ENCODE measurements around the gene OR5L2.
"Not testable (repeated sequence)": the region's sequence is repeated elsewhere in the genome, so short reads cannot be mapped to it uniquely, and the experiment has no call there.

Gene OR5L2

DNA sequence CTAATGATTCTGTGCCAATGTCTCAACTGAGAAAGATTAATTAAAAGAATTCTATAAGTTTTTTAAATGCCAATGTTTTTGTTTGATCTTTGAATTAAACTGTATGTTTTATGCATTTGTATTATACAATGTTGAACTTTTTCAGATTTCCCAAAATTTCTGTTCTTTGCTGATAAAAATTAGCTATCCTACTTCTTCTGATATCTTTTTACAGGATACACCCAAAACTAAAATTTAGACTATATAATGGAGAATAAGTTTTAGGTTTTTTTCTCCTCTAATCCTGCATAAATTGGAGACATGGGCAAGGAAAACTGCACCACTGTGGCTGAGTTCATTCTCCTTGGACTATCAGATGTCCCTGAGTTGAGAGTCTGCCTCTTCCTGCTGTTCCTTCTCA lies at the start of gene OR5L2:
Gene OR5L2 (plus strand): TSS at position 301 of the 400 bp plus-strand sequence. CDS start 0 bp downstream, at position 301.
- DNase-seq (ENCODE audit: low spot score), result no peak

DNA sequence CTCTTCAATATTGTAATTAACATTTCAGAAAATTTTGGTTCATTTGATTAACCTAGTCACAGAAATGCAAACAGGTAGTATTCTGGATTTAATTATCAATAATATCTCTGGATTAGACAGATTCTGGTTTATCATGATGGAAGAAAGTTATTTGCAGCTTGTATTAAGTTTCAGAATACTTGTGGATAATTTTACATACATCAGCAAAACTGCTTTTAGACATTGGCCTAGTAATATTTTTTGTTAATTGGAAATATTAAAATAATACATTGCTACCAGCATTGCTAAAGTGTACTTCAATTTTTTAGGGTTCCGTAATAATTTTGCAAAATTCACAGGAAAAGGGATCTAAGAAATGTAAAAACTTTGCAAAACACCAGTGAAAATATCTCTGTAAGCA lies 35.4 kb upstream of the OR5L2 start:
- DNase-seq (ENCODE audit: low spot score), result no peak

DNA sequence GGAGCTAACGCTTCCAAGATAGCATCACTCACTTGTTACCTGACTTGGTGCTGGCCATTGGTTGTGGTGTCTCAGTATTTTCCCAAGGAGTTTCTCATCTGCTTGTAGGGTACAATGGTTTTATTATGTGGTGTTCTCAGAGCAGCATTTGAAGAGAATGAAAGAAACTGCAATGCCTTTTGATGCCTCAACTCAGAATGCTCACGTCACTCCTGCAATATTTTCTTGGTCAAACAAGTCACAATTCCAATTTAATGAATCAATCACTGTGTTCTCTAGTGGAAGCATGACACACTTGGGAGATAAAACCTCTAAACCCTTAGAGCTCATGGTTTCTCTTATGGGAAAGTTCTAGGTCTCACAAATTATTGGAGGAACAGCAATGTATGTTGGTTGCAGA lies 33.7 kb upstream of the OR5L2 start:
- no peak for DNase-seq (ENCODE audit: low spot score)

DNA sequence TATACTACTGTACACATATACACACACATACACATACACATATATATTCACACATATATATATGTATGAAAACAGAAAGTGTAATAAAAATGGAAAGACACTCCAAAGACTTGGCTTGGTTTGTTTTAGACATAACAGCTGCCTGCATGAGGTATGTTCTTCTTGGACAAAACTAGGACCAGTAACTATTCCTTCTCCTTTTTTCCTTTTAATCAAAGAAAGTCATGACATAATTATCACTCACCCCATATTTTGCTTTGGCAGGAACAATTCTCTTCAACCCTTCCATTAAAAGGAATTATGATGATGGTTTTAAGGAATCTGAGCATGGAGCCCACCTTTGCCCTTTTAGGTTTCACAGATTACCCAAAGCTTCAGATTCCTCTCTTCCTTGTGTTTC lies 31.8 kb upstream of the OR5L2 start, which contains the start of gene OR5D14:
Gene OR5D14 (plus strand): TSS at position 301 of the 400 bp plus-strand sequence. CDS start 0 bp downstream, at position 301.
- DNase-seq (ENCODE audit: low spot score), result no peak

DNA sequence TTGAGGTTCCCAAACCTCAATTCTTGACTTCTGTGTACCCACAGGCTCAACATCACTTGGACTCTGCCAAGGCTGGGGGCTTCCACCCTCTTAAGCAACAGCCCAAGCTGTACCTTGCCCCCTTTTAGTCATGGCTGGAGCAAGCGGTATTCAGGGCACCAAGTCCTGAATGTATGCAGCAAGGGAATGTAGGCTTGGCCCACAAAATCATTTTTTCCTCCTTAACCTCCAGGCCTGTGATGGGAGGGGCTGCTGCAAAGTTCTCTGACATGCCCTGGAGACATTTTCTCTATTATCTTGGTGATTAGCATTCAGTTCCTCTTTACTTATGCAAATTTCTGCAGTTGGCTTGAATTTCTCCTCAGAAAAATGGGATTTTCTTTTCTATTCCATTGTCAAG lies 20.8 kb upstream of the OR5L2 start:
- DNase-seq (ENCODE audit: low spot score), result no peak

DNA sequence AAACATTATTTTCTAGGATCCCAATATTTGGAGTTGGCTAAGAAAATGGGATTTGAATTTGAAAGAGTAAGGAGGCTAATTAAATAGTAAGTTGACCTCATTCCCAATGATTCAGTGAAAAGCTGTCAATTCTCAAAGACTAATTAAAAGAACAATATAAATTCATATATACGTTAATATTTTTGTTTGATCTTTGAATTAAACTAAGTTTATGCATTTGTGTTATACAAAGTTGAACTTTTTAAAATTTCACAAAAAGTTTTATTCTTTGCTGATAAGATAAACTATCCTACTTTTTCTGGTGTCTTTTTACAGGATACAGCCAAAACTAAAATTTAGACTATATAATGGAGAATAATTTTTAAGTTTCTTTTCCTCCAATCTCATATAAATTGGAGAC lies 16.0 kb upstream of the OR5L2 start, which contains the start of gene OR5L1:
Gene OR5L1 (plus strand): TSS at position 301 of the 400 bp plus-strand sequence. CDS start 100 bp downstream, outside the sequence.
- no peak for DNase-seq (ENCODE audit: low spot score)

DNA sequence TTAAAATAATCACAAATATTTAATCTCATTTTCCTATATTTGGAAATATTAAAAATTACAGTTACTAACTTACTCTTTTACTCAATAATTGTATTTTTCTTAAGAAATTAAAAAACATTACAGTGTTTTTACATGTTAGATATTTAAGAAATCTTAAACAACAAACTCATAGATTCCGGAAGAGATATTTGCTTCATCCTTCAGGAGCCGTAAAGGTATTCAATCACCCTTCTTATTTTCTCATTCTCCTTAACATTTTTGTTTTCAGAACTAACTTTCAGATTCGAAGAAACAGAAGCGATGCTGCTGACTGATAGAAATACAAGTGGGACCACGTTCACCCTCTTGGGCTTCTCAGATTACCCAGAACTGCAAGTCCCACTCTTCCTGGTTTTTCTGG lies 7.7 kb upstream of the OR5L2 start, which contains the start of gene OR5D18:
Gene OR5D18 (plus strand): TSS at position 301 of the 400 bp plus-strand sequence. CDS start 0 bp downstream, at position 301.
- DNase-seq (ENCODE audit: low spot score), result no peak

DNA sequence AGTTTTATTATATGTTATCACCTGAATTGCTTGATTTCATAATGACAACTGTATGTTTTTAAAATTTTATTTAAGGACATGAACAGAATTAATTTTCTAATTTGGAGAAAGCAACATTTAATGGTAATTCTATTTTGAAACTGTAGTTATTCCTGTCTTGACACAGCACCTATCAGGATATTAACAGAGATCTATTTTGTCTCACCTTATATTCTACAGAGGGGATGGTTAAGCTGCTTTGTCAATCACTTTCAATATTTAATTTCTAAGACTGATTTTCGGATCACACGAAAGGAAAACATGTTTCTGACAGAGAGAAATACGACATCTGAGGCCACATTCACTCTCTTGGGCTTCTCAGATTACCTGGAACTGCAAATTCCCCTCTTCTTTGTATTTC lies 11.4 kb downstream of the OR5L2 start, which contains the start of gene OR5D16:
Gene OR5D16 (plus strand): TSS at position 301 of the 400 bp plus-strand sequence. CDS start 0 bp downstream, at position 301.
- no peak for DNase-seq (ENCODE audit: low spot score)

DNA sequence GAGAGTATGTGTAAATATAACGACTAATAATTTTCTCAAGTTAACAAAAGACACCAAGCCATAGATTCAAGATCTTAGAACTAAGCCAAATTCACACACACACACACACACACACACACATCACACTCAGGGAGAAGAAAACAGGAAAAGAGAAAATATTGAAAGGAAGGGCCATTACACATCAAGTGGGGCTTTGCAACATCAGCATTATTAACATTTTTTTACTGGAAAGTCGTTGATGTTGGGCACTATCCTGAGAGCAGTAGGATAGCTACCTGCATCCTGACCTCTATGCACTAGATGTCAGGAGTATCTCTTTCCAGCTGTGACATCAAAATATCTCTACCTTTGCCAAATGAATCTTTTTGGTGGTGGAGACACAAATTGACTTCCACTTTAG lies 20.4 kb downstream of the OR5L2 start:
- no peak for DNase-seq (ENCODE audit: low spot score)

DNA sequence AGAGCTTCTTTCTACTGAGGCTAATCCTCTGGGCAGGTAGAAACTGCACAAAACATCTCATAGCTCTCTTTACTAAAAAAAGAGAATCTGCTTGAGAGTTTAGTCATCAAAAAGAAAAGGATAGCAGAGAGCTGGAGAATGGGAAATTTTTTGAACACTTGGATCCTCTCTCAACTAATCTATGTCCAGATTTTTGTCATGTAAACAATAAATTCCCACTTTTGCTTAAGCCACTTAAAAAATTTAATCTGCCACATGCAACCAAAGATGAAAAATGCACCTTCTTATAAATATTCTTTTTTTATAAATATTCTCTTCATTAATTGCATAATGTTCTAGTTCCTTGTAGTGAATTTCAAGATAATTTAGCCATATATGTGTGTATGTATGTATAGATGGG lies 22.0 kb downstream of the OR5L2 start:
- no peak for DNase-seq (ENCODE audit: low spot score)

DNA sequence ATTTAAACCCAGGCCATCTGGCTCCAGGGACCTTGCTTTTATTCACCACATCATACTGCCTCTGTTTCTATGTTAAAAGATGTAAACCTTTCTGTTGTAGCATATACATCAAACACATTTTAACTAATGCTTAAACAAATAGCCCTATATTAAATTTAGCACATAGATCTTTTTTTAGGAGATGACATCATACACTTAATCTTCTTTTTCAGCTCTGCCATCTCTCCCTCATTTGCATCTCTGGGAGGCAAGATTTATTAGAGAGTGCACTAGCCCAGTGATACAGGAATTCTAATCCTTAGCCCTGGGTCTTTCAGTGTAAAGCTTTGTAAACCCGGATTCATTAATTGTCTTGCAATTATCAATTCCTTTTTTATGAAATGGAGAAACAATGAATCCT lies 25.1 kb downstream of the OR5L2 start:
- no peak for DNase-seq (ENCODE audit: low spot score)

DNA sequence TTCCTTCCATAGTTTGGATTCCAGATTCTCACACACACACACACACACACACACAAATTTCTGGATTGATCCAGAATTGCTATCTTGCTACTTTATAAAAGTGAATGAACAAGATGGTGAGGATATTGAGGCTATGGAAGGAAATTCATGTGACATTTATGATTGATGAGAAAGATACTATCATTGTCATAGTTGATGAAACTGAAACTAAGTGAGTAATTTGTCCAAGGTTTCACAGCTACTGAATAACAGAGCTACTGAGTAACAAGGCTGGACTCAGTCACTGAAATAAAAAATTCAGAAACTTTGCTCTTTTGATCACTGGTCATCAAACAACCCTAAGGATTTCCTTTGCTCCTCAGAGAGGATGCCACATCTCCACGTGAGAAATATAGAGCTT lies 27.7 kb downstream of the OR5L2 start:
- DNase-seq (ENCODE audit: low spot score), result no peak

DNA sequence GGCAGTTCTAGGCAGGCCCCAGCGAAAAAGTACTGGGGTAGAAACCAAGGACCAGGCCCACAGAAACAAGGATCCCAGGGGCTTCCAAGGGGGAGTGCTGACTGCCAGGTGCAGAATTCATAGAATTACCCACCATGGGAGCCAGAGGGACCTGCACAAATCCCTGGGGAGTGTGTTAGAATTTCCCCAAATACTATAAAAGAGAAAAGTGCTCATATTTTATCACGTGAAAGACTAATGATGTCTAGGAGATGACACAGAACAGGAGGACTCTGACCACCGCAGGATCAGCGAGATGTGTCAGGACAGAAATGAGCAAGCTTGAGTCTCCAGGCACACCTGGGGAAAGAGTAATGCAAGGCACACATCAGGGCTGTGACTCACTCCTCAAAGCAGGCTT lies 40.3 kb downstream of the OR5L2 start:
- not testable (repeated sequence) for DNase-seq (ENCODE audit: low spot score)

DNA sequence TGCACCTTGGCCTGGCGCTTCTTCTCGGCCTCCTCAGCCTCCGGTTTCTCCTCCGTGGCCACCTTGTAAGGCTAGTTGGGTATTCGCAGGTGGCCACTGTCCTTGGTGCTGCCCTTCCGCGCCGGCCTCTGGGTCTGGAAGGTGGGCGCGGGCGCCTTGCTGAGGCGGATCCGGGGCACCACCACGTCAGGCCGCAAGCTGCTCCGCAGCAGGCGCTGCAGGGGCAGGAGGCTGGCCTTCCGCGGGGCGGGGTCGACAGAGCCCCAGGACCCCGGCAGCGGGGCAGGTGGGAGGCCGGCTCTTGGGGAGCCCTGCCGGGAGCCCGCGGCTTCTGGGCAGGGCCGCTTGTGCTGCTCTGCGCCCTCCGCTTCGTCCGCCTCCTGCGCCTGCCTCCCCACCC lies 45.7 kb downstream of the OR5L2 start:
- DNase-seq (ENCODE audit: low spot score), result not testable (repeated sequence)

DNA sequence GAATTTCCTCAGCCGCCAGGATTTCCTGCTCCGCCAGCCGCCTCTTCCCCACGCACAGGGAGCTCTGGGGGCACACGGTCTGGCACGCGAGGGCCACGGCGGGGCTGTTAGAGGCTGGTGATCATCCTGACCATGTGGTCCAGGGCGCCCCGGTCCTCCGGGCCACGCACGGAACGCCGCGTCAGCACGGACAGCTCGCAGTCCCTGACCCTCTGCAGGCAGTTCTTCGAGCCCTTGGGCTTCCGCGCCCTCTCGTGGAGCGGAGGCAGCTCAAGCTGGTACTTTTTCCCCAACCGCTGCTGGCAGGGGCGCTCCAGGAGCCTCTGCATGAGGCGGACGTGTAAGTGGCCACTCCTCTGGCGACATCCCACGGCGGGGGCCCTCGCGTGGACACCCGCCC lies 46.1 kb downstream of the OR5L2 start:
- not testable (repeated sequence) for DNase-seq (ENCODE audit: low spot score)

Data from hematopoietic multipotent progenitor cell treated with erythropoietin and hydrocortisone succinate and interleukin-3 and kit ligand, for 15 days (in vitro differentiated cells).